ENCODE measurements around the gene RHOBTB1.

DNA sequence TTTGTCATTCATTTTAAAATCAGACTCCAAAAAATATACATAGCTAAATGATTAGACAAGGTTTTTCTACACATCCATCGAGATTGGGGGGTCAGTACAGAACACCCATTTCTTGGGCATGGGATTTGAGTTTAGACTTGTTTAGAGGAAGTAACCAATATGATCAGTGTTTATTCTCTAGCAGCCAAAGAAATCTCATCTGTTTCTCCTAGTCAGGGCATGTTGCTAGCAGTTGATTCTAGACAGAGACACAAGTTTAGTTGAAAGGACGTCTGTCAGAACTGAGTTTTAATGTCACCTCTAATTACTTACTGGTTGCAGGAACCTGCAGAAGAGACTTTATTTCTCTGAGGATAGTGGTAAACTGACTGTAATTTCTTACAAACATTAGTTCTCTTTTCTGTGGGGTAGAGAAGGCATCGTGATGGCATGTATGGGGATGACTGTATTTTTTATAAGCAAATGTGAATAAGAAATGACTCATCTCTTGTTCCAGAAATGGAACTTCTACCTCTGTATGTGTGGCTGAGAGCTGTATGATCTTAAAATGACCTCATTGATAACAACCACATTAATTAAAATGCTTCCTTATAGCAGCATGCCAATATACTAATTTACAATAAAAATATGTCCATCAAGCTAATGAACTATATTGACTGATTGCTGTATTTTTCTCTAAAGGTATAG, 30.6 kb upstream of the RHOBTB1 start:
- TF ChIP-seq MEIS1 (CRISPR knock-in tag; IDR thresholded peaks at IDR 0.05; ENCODE audit: borderline replicate concordance) (no peak), ZNF670 (tag by site-specific recombination; IDR thresholded peaks at IDR 0.05; ENCODE audit: low read depth) (no peak), KLF17 (tag by site-specific recombination; IDR thresholded peaks at IDR 0.05) (no peak), ZFP3 (tag by site-specific recombination; IDR thresholded peaks at IDR 0.05; ENCODE audit: low read depth) (no peak), PBX3 (CRISPR knock-in tag; IDR thresholded peaks at IDR 0.05) (no peak), ZNF146 (tag by site-specific recombination; IDR thresholded peaks at IDR 0.05) (no peak), ZNF311 (tag by site-specific recombination; IDR thresholded peaks at IDR 0.05; ENCODE audit: borderline replicate concordance) (no peak)
- TF ChIP-seq, protein P1, sequence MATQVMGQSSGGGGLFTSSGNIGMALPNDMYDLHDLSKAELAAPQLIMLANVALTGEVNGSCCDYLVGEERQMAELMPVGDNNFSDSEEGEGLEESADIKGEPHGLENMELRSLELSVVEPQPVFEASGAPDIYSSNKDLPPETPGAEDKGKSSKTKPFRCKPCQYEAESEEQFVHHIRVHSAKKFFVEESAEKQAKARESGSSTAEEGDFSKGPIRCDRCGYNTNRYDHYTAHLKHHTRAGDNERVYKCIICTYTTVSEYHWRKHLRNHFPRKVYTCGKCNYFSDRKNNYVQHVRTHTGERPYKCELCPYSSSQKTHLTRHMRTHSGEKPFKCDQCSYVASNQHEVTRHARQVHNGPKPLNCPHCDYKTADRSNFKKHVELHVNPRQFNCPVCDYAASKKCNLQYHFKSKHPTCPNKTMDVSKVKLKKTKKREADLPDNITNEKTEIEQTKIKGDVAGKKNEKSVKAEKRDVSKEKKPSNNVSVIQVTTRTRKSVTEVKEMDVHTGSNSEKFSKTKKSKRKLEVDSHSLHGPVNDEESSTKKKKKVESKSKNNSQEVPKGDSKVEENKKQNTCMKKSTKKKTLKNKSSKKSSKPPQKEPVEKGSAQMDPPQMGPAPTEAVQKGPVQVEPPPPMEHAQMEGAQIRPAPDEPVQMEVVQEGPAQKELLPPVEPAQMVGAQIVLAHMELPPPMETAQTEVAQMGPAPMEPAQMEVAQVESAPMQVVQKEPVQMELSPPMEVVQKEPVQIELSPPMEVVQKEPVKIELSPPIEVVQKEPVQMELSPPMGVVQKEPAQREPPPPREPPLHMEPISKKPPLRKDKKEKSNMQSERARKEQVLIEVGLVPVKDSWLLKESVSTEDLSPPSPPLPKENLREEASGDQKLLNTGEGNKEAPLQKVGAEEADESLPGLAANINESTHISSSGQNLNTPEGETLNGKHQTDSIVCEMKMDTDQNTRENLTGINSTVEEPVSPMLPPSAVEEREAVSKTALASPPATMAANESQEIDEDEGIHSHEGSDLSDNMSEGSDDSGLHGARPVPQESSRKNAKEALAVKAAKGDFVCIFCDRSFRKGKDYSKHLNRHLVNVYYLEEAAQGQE (tag by site-specific recombination; IDR thresholded peaks at IDR 0.05), result no peak
- TF ChIP-seq, protein P2, sequence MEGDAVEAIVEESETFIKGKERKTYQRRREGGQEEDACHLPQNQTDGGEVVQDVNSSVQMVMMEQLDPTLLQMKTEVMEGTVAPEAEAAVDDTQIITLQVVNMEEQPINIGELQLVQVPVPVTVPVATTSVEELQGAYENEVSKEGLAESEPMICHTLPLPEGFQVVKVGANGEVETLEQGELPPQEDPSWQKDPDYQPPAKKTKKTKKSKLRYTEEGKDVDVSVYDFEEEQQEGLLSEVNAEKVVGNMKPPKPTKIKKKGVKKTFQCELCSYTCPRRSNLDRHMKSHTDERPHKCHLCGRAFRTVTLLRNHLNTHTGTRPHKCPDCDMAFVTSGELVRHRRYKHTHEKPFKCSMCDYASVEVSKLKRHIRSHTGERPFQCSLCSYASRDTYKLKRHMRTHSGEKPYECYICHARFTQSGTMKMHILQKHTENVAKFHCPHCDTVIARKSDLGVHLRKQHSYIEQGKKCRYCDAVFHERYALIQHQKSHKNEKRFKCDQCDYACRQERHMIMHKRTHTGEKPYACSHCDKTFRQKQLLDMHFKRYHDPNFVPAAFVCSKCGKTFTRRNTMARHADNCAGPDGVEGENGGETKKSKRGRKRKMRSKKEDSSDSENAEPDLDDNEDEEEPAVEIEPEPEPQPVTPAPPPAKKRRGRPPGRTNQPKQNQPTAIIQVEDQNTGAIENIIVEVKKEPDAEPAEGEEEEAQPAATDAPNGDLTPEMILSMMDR (tag by site-specific recombination; IDR thresholded peaks at IDR 0.05), result no peak
- TF ChIP-seq, protein P3, sequence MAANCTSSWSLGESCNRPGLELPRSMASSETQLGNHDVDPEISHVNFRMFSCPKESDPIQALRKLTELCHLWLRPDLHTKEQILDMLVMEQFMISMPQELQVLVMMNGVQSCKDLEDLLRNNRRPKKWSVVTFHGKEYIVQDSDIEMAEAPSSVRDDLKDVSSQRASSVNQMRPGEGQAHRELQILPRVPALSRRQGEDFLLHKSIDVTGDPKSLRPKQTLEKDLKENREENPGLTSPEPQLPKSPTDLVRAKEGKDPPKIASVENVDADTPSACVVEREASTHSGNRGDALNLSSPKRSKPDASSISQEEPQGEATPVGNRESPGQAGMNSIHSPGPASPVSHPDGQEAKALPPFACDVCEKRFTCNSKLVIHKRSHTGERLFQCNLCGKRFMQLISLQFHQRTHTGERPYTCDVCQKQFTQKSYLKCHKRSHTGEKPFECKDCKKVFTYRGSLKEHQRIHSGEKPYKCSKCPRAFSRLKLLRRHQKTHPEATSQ (tag by site-specific recombination; IDR thresholded peaks at IDR 0.05), result no peak

Measured in HEK293 (cell line).